ENCODE measurements around the gene CTNNB1.

DNA sequence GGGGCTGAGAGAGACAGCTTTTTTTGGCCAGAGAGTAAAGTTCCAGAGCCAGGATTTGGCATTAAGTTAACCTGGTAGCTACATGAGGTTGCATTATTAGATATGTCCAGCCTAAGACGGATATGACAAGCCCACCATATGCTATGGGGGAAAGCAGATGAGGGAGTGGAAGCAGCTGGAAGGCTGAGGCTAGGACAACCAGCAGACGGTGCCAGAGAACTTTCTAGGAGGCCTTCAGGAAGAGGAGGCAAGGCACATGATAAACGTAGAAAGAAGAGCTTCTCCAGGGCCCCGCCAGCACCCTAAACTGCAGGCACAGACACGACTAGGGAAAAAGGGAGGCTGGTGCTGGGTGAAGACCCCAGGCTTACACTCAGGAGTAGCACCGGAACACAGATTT lies 87.0 kb downstream of the CTNNB1 start:
- TF ChIP-seq POLR2A (IDR thresholded peaks at IDR 0.05; ENCODE audit: extremely low read depth, insufficient read length) (no peak), CTCF (IDR thresholded peaks at IDR 0.05; ENCODE audit: low read depth, low read length) (no peak), MYC (IDR thresholded peaks at IDR 0.05; ENCODE audit: low read depth, low read length) (no peak), MAX (IDR thresholded peaks at IDR 0.05; ENCODE audit: low read depth, low read length) (no peak)
